ENCODE measurements around the gene AGAP1. TPM values are rescaled to one million over a fixed set of nuclear protein-coding genes. Genes with fewer than 3 reads are reported as not detected.

The AGAP1 gene
- polyA plus RNA-seq, 2 of the 4 experiments (the other 2 are of a cell fraction) = 20.2 to 21.9 TPM

GRCh38 chr2:235734168-235734567 is 240.3 kb downstream of the AGAP1 start:
- Histone ChIP-seq H3K4me1 (no peaks in the 10 kb centered on the region), H3K27ac (no peak overlapping the region), H3K4me2 (no peak overlapping the region), H3K4me3 (no peak overlapping the region), H3K9me3 (no peaks in the 10 kb centered on the region)
- ChIA-PET POLR2A (no interaction called here), CTCF (interaction anchor here (0.7 to 4.6 kb wide), 2 partner anchors 12 to 586 kb away, joined by 3 to 31 read pairs; no protein-coding TSS in a partner anchor)
- FAIRE-seq (no peak), ATAC-seq (no peak), DNase-seq (ENCODE audit: low read depth in 1 of 2, low spot score in 1 of 2) (no peak)
- TF ChIP-seq MAX (IDR thresholded peaks at IDR 0.05) (no peak), ZFP36 (IDR thresholded peaks at IDR 0.05; ENCODE audit: borderline replicate concordance, partially characterized antibody) (no peak), ZSCAN20 (CRISPR knock-in tag; IDR thresholded peaks at IDR 0.05) (no peak), CHD2 (IDR thresholded peaks at IDR 0.05; ENCODE audit: low read length, partially characterized antibody) (no peak), EP300 (IDR thresholded peaks at IDR 0.05) (no peak), TP53 (CRISPR knock-in tag; IDR thresholded peaks at IDR 0.05) (no peak), MAFK (IDR thresholded peaks at IDR 0.05; ENCODE audit: partially characterized antibody) (no peak), MYC (IDR thresholded peaks at IDR 0.05; ENCODE audit: borderline replicate concordance, low read length) (no peak)
- TF ChIP-seq, protein P1, sequence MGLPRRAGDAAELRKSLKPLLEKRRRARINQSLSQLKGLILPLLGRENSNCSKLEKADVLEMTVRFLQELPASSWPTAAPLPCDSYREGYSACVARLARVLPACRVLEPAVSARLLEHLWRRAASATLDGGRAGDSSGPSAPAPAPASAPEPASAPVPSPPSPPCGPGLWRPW (IDR thresholded peaks at IDR 0.05) = no peak
- TF ChIP-seq, protein P2, sequence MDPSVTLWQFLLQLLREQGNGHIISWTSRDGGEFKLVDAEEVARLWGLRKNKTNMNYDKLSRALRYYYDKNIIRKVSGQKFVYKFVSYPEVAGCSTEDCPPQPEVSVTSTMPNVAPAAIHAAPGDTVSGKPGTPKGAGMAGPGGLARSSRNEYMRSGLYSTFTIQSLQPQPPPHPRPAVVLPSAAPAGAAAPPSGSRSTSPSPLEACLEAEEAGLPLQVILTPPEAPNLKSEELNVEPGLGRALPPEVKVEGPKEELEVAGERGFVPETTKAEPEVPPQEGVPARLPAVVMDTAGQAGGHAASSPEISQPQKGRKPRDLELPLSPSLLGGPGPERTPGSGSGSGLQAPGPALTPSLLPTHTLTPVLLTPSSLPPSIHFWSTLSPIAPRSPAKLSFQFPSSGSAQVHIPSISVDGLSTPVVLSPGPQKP (IDR thresholded peaks at IDR 0.05; ENCODE audit: low read depth, low read length) = no peak
- TF ChIP-seq, protein P3, sequence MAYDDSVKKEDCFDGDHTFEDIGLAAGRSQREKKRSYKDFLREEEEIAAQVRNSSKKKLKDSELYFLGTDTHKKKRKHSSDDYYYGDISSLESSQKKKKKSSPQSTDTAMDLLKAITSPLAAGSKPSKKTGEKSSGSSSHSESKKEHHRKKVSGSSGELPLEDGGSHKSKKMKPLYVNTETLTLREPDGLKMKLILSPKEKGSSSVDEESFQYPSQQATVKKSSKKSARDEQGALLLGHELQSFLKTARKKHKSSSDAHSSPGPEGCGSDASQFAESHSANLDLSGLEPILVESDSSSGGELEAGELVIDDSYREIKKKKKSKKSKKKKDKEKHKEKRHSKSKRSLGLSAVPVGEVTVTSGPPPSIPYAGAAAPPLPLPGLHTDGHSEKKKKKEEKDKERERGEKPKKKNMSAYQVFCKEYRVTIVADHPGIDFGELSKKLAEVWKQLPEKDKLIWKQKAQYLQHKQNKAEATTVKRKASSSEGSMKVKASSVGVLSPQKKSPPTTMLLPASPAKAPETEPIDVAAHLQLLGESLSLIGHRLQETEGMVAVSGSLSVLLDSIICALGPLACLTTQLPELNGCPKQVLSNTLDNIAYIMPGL (CRISPR knock-in tag; IDR thresholded peaks at IDR 0.05; ENCODE audit: borderline replicate concordance) = no peak
- TF ChIP-seq, protein P4, sequence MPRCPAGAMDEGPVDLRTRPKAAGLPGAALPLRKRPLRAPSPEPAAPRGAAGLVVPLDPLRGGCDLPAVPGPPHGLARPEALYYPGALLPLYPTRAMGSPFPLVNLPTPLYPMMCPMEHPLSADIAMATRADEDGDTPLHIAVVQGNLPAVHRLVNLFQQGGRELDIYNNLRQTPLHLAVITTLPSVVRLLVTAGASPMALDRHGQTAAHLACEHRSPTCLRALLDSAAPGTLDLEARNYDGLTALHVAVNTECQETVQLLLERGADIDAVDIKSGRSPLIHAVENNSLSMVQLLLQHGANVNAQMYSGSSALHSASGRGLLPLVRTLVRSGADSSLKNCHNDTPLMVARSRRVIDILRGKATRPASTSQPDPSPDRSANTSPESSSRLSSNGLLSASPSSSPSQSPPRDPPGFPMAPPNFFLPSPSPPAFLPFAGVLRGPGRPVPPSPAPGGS (IDR thresholded peaks at IDR 0.05) = no peak
- 96% methylated on average over 7 of the region's 7 CpGs for WGBS (ENCODE audit: missing lambda C conversion rate)

GRCh38 chr2:235734688-235735231 is 240.9 kb downstream of the AGAP1 start:
- WGBS (ENCODE audit: missing lambda C conversion rate) = 93% methylated on average over 21 of the region's 21 CpGs
- no peaks in the 10 kb centered on the region for H3K4me1 ChIP-seq
- no peak overlapping the region for H3K4me3 ChIP-seq
- DNase-seq (ENCODE audit: low read depth in 1 of 2, low spot score in 1 of 2) (no peak), FAIRE-seq (no peak), ATAC-seq (no peak)
- H3K27ac ChIP-seq = no peak overlapping the region
- ChIA-PET CTCF (interaction anchor here (0.7 to 4.6 kb wide), 3 partner anchors 12 to 587 kb away, joined by 3 to 31 read pairs (median 12); no protein-coding TSS in a partner anchor), POLR2A (no interaction called here)
- no peaks in the 10 kb centered on the region for H3K9me3 ChIP-seq
- H3K4me2 ChIP-seq = no peak overlapping the region
- TF ChIP-seq HEYL (CRISPR knock-in tag; IDR thresholded peaks at IDR 0.05) = no peak
- no peak for TF ChIP-seq RNF2 (IDR thresholded peaks at IDR 0.05; ENCODE audit: borderline replicate concordance, low read depth)
- TF ChIP-seq ESRRA (IDR thresholded peaks at IDR 0.05; ENCODE audit: borderline replicate concordance, low read length) = no peak
- TF ChIP-seq, protein P2 (IDR thresholded peaks at IDR 0.05; ENCODE audit: low read depth, low read length) = no peak
- TF ChIP-seq NR3C1 (IDR thresholded peaks at IDR 0.05) = no peak
- TF ChIP-seq, protein P5, sequence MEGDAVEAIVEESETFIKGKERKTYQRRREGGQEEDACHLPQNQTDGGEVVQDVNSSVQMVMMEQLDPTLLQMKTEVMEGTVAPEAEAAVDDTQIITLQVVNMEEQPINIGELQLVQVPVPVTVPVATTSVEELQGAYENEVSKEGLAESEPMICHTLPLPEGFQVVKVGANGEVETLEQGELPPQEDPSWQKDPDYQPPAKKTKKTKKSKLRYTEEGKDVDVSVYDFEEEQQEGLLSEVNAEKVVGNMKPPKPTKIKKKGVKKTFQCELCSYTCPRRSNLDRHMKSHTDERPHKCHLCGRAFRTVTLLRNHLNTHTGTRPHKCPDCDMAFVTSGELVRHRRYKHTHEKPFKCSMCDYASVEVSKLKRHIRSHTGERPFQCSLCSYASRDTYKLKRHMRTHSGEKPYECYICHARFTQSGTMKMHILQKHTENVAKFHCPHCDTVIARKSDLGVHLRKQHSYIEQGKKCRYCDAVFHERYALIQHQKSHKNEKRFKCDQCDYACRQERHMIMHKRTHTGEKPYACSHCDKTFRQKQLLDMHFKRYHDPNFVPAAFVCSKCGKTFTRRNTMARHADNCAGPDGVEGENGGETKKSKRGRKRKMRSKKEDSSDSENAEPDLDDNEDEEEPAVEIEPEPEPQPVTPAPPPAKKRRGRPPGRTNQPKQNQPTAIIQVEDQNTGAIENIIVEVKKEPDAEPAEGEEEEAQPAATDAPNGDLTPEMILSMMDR (IDR thresholded peaks at IDR 0.05) = no peak
- TF ChIP-seq PBX3 (IDR thresholded peaks at IDR 0.05) = no peak
- TF ChIP-seq ATOH8 (CRISPR knock-in tag; IDR thresholded peaks at IDR 0.05; ENCODE audit: low read depth) = no peak
- no peak for TF ChIP-seq E2F6 (IDR thresholded peaks at IDR 0.05; ENCODE audit: borderline replicate concordance, low read depth)
- TF ChIP-seq CHD4 (IDR thresholded peaks at IDR 0.05; ENCODE audit: borderline replicate concordance) = no peak
- TF ChIP-seq USF2 (IDR thresholded peaks at IDR 0.05) = no peak
- TF ChIP-seq FOSB (CRISPR knock-in tag; IDR thresholded peaks at IDR 0.05) = no peak
- TF ChIP-seq HDAC2 (IDR thresholded peaks at IDR 0.05) = no peak

Measured in A549 (cell line).